Transverse colon (tissue), 4 donors: ENCODE measurements around the gene PGAP2. TPM values are rescaled to one million over a fixed set of nuclear protein-coding genes. Genes with fewer than 3 reads are reported as not detected.
"Not testable (repeated sequence)": the region's sequence is repeated elsewhere in the genome, so short reads cannot be mapped to it uniquely, and the experiment has no call there.

Source experiments
- DNase-seq: peaks from one replicate; pipeline ENCODE4 v3.0.0-alpha.2; 2019
- H3K27ac ChIP-seq, 4 donors: fragments of 200-600 bp; sonication (generic); 2 replicates each; pipeline ENCODE4 v1.5.1; 2016 to 2018; ENCODE audit warnings: inconsistent platforms in 4 of 4
- H3K27me3 ChIP-seq: fragments of 200-600 bp; sonication (generic); 2 replicates; pipeline ENCODE4 v1.5.1; 2017; ENCODE audit warnings: inconsistent platforms
- H3K36me3 ChIP-seq, 4 donors: fragments of 200-600 bp; sonication (generic); 2 replicates each; pipeline ENCODE4 v1.5.1; 2017 to 2019; ENCODE audit warnings: inconsistent platforms in 4 of 4
- H3K4me1 ChIP-seq, 4 donors: fragments of 200-600 bp; sonication (generic); 2 replicates each; pipeline ENCODE4 v1.5.1; 2017 to 2020; ENCODE audit warnings: inconsistent platforms in 4 of 4
- H3K4me3 ChIP-seq, 4 donors: fragments of 200-600 bp; sonication (generic); 1 replicate in 1 of 4; 2 replicates in 3 of 4; pipeline versions ENCODE4 v1.5.1 to v1.6.1; 2017 to 2019; ENCODE audit warnings: inconsistent platforms in 4 of 4
- H3K9me3 ChIP-seq, 2 donors: fragments of 200-600 bp; sonication (generic); 2 replicates each; pipeline ENCODE4 v1.5.1; 2017 to 2019; ENCODE audit warnings: inconsistent platforms in 2 of 2
- EP300 ChIP-seq: sonication (generic); formaldehyde crosslinking; IDR thresholded peaks from one replicate; pipeline ENCODE4 v1.6.1; 2017; ENCODE audit warnings: antibody characterized with exemption, low read depth
- POLR2A ChIP-seq: fragments of 450-650 bp; IDR thresholded peaks from one replicate; pipeline ENCODE4 v1.6.1; 2016; ENCODE audit warnings: antibody characterized with exemption, mild to moderate bottlenecking, moderate library complexity
- POLR2AphosphoS5 ChIP-seq, 3 donors: sonication (generic); formaldehyde crosslinking; IDR thresholded peaks; one replicate each; pipeline ENCODE4 v1.6.1; 2016; ENCODE audit warnings: antibody characterized with exemption in 3 of 3
- WGBS, 2 donors: methylation state at CpG; one replicate each; pipeline ENCODE4 v1.1.5; 2018; ENCODE audit warnings: low coverage in 1 of 2; 5-methylcytosine and 5-hydroxymethylcytosine counted together
- in situ Hi-C, 4 donors: fragments of 200-750 bp; cut with MboI; loops; one replicate each; pipeline versions ENCODE4 v1.15.0 to v1.15.1; 2017; ENCODE audit warnings: low sequenced_read_pairs in 3 of 4, low pct_ligation_motif_present in 1 of 4, low pct_unique_long_range_greater_than_20kb in 1 of 4
- intact Hi-C: fragments of 100-400 bp; cut with DNase I; formaldehyde crosslinking; loops from one replicate; pipeline ENCODE4 v1.15.1; 2023; ENCODE audit warnings: low total_unique reads
- total RNA-seq, 4 donors: library from RNA; depleted of rRNA; stranded (reverse); fragments of >200 nt; gene quantifications; one replicate each; pipeline ENCODE4 v1.1.0, GENCODE V29; 2016
- TF ChIP-seq, protein P1 (sequence below), 5 experiments: fragments of 200-600 bp in 3 of 5; fragments of 450-650 bp in 2 of 5; sonication (generic) in 3 of 5; IDR thresholded peaks; 1 replicate in 2 of 5; 2 replicates in 3 of 5; pipeline ENCODE4 v1.5.1; 2016 to 2017; ENCODE audit warnings: antibody characterized with exemption in 5 of 5, inconsistent platforms in 3 of 5, mild to moderate bottlenecking in 2 of 5, moderate library complexity in 1 of 5

Gene PGAP2
- total RNA-seq, 4 donors from 2014 or later, result 8.2 to 41.1 (median 37.9) TPM

DNA sequence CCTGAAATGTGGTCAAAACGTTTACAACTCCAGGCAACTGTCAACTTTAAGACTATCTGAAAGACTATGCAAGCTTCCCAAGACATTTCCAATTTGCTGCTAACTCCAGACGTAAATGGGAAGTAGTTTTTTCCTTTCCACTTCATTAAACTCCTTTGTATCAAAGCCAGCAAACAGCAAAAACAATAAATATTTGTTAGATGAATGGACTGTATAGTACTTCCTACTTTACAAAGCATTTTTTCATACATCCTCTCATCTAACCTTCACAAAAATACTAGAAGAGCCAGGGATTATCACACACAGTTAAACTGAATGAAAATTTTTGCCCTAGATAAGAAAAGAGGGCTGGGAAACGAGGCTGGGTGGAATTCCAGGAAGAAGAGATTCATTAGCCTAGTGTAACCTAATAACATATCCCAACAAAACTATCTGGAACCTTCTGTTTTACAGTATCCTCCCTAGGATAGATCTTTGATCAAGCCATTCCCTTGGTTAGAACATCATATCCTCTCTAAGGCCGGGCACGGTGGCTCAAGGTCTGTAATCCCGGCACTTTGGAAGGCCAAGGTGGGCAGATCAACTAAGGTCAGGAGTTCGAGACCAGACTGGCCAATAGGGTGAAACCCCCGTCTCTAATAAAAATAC is 21.5 kb upstream of the PGAP2 start:
- 72 to 74% methylated on average over 7 to 8 of the region's 8 CpGs for WGBS, 2 donors
- Histone ChIP-seq H3K4me3 (no peak overlapping the region), H3K27ac (no peak overlapping the region), H3K36me3 (peaks cover 0 to 6% (median 0%) of the 10 kb centered on the region in 4 donors), H3K27me3 (no peaks in the 10 kb centered on the region), H3K9me3 (no peaks in the 10 kb centered on the region), H3K4me1 (peaks cover 0 to 47% (median 6%) of the 10 kb centered on the region in 4 donors)
- intact Hi-C loops, result no loop called here
- DNase-seq, result no peak
- in situ Hi-C loops, result no loop called here
- TF ChIP-seq, protein P1, sequence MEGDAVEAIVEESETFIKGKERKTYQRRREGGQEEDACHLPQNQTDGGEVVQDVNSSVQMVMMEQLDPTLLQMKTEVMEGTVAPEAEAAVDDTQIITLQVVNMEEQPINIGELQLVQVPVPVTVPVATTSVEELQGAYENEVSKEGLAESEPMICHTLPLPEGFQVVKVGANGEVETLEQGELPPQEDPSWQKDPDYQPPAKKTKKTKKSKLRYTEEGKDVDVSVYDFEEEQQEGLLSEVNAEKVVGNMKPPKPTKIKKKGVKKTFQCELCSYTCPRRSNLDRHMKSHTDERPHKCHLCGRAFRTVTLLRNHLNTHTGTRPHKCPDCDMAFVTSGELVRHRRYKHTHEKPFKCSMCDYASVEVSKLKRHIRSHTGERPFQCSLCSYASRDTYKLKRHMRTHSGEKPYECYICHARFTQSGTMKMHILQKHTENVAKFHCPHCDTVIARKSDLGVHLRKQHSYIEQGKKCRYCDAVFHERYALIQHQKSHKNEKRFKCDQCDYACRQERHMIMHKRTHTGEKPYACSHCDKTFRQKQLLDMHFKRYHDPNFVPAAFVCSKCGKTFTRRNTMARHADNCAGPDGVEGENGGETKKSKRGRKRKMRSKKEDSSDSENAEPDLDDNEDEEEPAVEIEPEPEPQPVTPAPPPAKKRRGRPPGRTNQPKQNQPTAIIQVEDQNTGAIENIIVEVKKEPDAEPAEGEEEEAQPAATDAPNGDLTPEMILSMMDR (IDR thresholded peaks at IDR 0.05), result no peak
- TF ChIP-seq EP300 (no peak), POLR2A (no peak), POLR2AphosphoS5 (IDR thresholded peaks at IDR 0.05) (no peak)

DNA sequence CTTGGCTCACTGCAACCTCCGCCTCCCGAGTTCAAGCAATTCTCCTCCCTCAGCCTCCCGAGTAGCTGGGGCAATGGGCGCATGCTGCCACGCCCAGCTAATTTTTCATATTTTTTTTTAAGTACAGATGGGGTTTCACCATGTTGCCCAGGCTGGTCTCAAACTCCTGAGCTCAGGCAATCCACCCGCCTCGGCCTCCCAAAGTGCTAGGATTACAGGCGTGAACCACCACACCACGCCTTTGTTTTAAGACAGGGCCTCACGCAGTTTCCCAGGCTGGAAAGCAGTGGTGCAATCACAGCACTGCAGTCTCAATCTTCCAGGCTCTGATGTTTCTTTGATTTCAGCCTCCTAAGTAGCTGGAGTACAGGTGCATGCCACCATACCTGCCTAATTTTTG is 14.0 kb upstream of the PGAP2 start:
- H3K9me3 ChIP-seq, H3K4me3 ChIP-seq, H3K27ac ChIP-seq, in situ Hi-C loops, H3K27me3 ChIP-seq, DNase-seq: not testable (repeated sequence)
- intact Hi-C loops, result loop anchor here (5.0 kb wide), 1 partner anchor 753 kb away; the partner anchor contains the start of gene OR52M1
- peaks cover 0 to 27% (median 7%) of the 10 kb centered on the region in 4 donors for H3K36me3 ChIP-seq
- WGBS, 2 donors, result 92% methylated on average over 10 of the region's 10 CpGs; no CpG with 5 or more reads in 1 of the 2 donors
- peaks cover 9 to 33% (median 20%) of the 10 kb centered on the region in 4 donors for H3K4me1 ChIP-seq

DNA sequence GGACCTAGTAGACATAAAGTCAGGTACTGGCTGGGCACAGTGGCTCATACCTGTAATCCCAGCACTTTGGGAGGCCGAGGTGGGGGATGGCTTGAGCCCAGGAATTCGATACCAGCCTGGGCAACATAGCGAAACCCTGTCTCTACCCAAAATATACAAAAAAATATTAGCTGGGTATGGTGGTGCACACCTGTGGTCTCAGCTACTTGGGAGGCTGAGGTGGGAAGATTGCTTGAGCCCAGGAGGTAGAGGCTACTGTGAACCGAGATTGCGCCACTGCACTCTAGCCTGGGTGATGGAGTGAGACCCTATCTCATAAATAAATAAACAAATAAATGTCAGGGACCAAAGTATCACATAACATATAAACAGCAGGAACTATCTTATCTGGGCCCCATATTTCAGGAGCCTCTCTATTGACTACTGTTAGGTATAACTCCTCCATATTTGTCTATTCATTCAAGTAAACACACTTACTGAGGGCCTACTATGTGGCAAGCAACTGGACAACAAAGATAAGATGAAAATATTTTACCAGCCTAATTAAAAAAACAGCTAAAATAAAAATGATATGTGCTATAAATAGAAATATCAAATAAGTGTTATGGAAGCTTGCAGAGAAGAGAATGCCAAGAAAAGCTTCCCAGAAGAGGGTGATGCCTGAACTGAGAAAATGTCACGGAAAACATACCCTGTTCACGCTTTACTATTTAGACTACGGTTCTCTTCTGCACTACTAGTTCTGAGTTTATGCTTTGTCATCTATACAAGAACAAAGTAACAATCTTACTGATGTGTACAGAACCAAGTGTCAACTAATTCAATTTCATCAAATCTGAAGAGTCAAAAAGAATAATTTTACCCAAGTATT is 13.0 kb upstream of the PGAP2 start:
- H3K9me3 ChIP-seq, result no peaks in the 10 kb centered on the region
- H3K4me3 ChIP-seq, result peak overlapping the region in 2 of 4 donors; percentile 87 to 95
- intact Hi-C loops, result no loop called here
- TF ChIP-seq POLR2A, result no peak
- TF ChIP-seq POLR2AphosphoS5 (IDR thresholded peaks at IDR 0.05), result no peak
- no peak for TF ChIP-seq EP300
- TF ChIP-seq, protein P1 (IDR thresholded peaks at IDR 0.05), result no peak
- in situ Hi-C loops, result no loop called here
- peaks cover 0 to 27% (median 7%) of the 10 kb centered on the region in 4 donors for H3K36me3 ChIP-seq
- WGBS, 2 donors, result 67 to 86% methylated on average over 6 to 8 of the region's 8 CpGs
- peaks cover 9 to 33% (median 20%) of the 10 kb centered on the region in 4 donors for H3K4me1 ChIP-seq
- peak overlapping the region; percentile 92 to 98 (median 96) for H3K27ac ChIP-seq
- H3K27me3 ChIP-seq, result no peaks in the 10 kb centered on the region
- DNase-seq, result no peak

DNA sequence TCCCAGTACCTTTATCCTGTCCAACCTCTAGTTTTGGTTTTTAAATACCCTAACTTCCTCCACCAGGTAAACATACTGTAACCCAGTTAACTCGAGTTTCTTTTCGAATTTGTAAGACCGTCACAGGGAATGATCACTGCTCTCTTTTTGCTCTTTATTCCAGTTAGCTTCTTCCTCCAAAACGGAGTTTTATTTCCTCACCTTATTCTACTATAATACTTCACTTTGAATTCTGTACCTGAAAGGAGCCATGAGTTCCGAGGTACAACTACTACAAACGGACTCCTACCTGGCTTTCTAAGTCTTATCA is 12.4 kb upstream of the PGAP2 start:
- H3K4me3 ChIP-seq, result peak overlapping the region in 3 of 4 donors; percentile 87 to 95 (median 92)
- peaks cover 0 to 27% (median 7%) of the 10 kb centered on the region in 4 donors for H3K36me3 ChIP-seq
- WGBS, 2 donors, result 19 to 21% methylated on average over 6 of the region's 6 CpGs
- peaks cover 9 to 33% (median 20%) of the 10 kb centered on the region in 4 donors for H3K4me1 ChIP-seq
- in situ Hi-C loops, result no loop called here
- DNase-seq, result no peak
- peak overlapping the region; percentile 92 to 98 (median 96) for H3K27ac ChIP-seq
- no peaks in the 10 kb centered on the region for H3K9me3 ChIP-seq
- intact Hi-C loops, result no loop called here
- TF ChIP-seq POLR2A, result no peak
- no peak for TF ChIP-seq EP300
- TF ChIP-seq, protein P1 (IDR thresholded peaks at IDR 0.05), result no peak
- TF ChIP-seq POLR2AphosphoS5 (IDR thresholded peaks at IDR 0.05), result no peak
- H3K27me3 ChIP-seq, result no peaks in the 10 kb centered on the region
